Activated naive CD8-positive, alpha-beta T cell (primary cell): Measurements from ENCODE around the gene NAA40.

Experiments
- H3K27ac Mint-ChIP-seq: one replicate; pipeline ENCODE4 v1.8.0; 2021; ENCODE audit warnings: mixed read lengths
- H3K27me3 Mint-ChIP-seq: one replicate; pipeline ENCODE4 v1.8.0; 2021; ENCODE audit warnings: mixed read lengths
- H3K36me3 Mint-ChIP-seq: one replicate; pipeline ENCODE4 v1.8.0; 2021; ENCODE audit warnings: mixed read lengths
- H3K4me1 Mint-ChIP-seq: one replicate; pipeline ENCODE4 v1.8.0; 2021; ENCODE audit warnings: low read depth, mixed read lengths
- H3K4me3 Mint-ChIP-seq: one replicate; pipeline ENCODE4 v1.8.0; 2021; ENCODE audit warnings: mild to moderate bottlenecking, mixed read lengths
- H3K9me3 Mint-ChIP-seq: one replicate; pipeline ENCODE4 v1.8.0; 2021; ENCODE audit warnings: low read depth, mixed read lengths

The NAA40 gene

GRCh38 chr11:63908631-63909401, 30.0 kb upstream of the NAA40 start:
- no peak overlapping the region for H3K4me3 Mint-ChIP-seq
- no peak overlapping the region for H3K27ac Mint-ChIP-seq
- H3K4me1 Mint-ChIP-seq, result no peaks in the 10 kb centered on the region
- no peaks in the 10 kb centered on the region for H3K27me3 Mint-ChIP-seq
- H3K36me3 Mint-ChIP-seq, result no peaks in the 10 kb centered on the region
- H3K9me3 Mint-ChIP-seq, result no peaks in the 10 kb centered on the region

GRCh38 chr11:63909591-63910506, 29.0 kb upstream of the NAA40 start:
- Mint-ChIP-seq H3K4me3 (no peak overlapping the region), H3K4me1 (no peaks in the 10 kb centered on the region), H3K9me3 (no peaks in the 10 kb centered on the region), H3K36me3 (no peaks in the 10 kb centered on the region), H3K27ac (no peak overlapping the region), H3K27me3 (no peaks in the 10 kb centered on the region)

GRCh38 chr11:63910675-63911074, 28.1 kb upstream of the NAA40 start:
- no peaks in the 10 kb centered on the region for H3K27me3 Mint-ChIP-seq
- H3K4me3 Mint-ChIP-seq, result no peak overlapping the region
- H3K27ac Mint-ChIP-seq, result no peak overlapping the region
- no peaks in the 10 kb centered on the region for H3K9me3 Mint-ChIP-seq
- H3K4me1 Mint-ChIP-seq, result peaks cover 2% of the 10 kb centered on the region
- no peaks in the 10 kb centered on the region for H3K36me3 Mint-ChIP-seq

GRCh38 chr11:63911440-63911839, 27.4 kb upstream of the NAA40 start:
- no peaks in the 10 kb centered on the region for H3K27me3 Mint-ChIP-seq
- H3K27ac Mint-ChIP-seq, result no peak overlapping the region
- H3K4me3 Mint-ChIP-seq, result no peak overlapping the region
- peaks cover 4% of the 10 kb centered on the region for H3K4me1 Mint-ChIP-seq
- H3K36me3 Mint-ChIP-seq, result no peaks in the 10 kb centered on the region
- no peaks in the 10 kb centered on the region for H3K9me3 Mint-ChIP-seq

- Mint-ChIP-seq H3K36me3 (no peaks in the 10 kb centered on the region), H3K27me3 (no peaks in the 10 kb centered on the region), H3K4me3 (no peak overlapping the region), H3K4me1 (peaks cover 4% of the 10 kb centered on the region), H3K27ac (no peak overlapping the region), H3K9me3 (no peaks in the 10 kb centered on the region)
These were observed 26.9 kb upstream of the NAA40 start for GRCh38 chr11:63911876-63912275.

- Mint-ChIP-seq H3K36me3 (no peaks in the 10 kb centered on the region), H3K27ac (no peak overlapping the region), H3K27me3 (no peaks in the 10 kb centered on the region), H3K4me1 (peaks cover 6% of the 10 kb centered on the region), H3K4me3 (no peak overlapping the region), H3K9me3 (no peaks in the 10 kb centered on the region)
These were observed 26.1 kb upstream of the NAA40 start for GRCh38 chr11:63912678-63913077.

- Mint-ChIP-seq H3K27me3 (no peaks in the 10 kb centered on the region), H3K4me1 (peaks cover 13% of the 10 kb centered on the region), H3K36me3 (no peaks in the 10 kb centered on the region), H3K4me3 (no peak overlapping the region), H3K27ac (no peak overlapping the region), H3K9me3 (no peaks in the 10 kb centered on the region)
These were observed 24.7 kb upstream of the NAA40 start for GRCh38 chr11:63913866-63914830.

- peak overlapping the region; percentile 48 for H3K4me3 Mint-ChIP-seq
- no peaks in the 10 kb centered on the region for H3K36me3 Mint-ChIP-seq
- H3K27me3 Mint-ChIP-seq, result no peaks in the 10 kb centered on the region
- no peak overlapping the region for H3K27ac Mint-ChIP-seq
- H3K9me3 Mint-ChIP-seq, result no peaks in the 10 kb centered on the region
- H3K4me1 Mint-ChIP-seq, result peaks cover 13% of the 10 kb centered on the region
These were observed 23.7 kb upstream of the NAA40 start for GRCh38 chr11:63914896-63915691.

GRCh38 chr11:63915961-63916836, 22.6 kb upstream of the NAA40 start:
- Mint-ChIP-seq H3K36me3 (no peaks in the 10 kb centered on the region), H3K4me3 (peak overlapping the region; percentile 83), H3K27ac (no peak overlapping the region), H3K4me1 (peaks cover 13% of the 10 kb centered on the region), H3K9me3 (no peaks in the 10 kb centered on the region), H3K27me3 (no peaks in the 10 kb centered on the region)

- H3K27me3 Mint-ChIP-seq, result no peaks in the 10 kb centered on the region
- H3K27ac Mint-ChIP-seq, result no peak within 1 kb of the TSS
- no peaks in the 10 kb centered on the region for H3K36me3 Mint-ChIP-seq
These were observed 21.7 kb upstream of the NAA40 start, which contains the start of gene RCOR2 for GRCh38 chr11:63916837-63917691. RCOR2 (minus strand) TSS chr11:63917164; CDS start chr11:63916456, 708 bp downstream.

GRCh38 chr11:63917692-63918506, 20.9 kb upstream of the NAA40 start:
- no peak overlapping the region for H3K27ac Mint-ChIP-seq
- H3K4me1 Mint-ChIP-seq, result peaks cover 13% of the 10 kb centered on the region
- no peaks in the 10 kb centered on the region for H3K36me3 Mint-ChIP-seq
- H3K27me3 Mint-ChIP-seq, result no peaks in the 10 kb centered on the region
- peak overlapping the region; percentile 73 for H3K4me3 Mint-ChIP-seq
- H3K9me3 Mint-ChIP-seq, result no peaks in the 10 kb centered on the region

More at GRCh38 chr11:63916837-63917691, 21.7 kb upstream of the NAA40 start, which contains the start of gene RCOR2:
- H3K4me3 Mint-ChIP-seq, result peak within 1 kb of the TSS; percentile 83
- peaks cover 13% of the 10 kb centered on the region for H3K4me1 Mint-ChIP-seq
- H3K9me3 Mint-ChIP-seq, result no peaks in the 10 kb centered on the region
